Measurements from ENCODE around the gene PCDH15.

Gene PCDH15

DNA sequence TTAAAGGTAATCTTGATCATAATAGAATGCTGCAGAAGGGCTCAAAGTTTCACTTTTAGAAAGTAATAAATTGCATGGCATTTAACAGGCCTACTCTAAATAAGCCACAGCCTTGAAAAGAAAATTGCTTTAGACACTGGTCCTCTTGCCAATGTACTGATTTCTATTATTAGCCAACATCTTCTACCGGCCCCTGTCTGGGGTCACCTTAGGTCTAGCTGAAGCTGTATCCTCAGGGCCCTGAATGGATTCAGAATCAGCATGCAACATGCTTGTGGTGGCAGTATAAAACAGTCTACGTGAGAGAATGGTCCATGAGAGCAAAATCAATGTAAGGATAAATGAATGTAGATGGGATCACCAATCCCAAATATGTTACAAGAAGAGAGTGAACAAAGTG lies 541.9 kb downstream of the PCDH15 start:
- TF ChIP-seq, protein P1, sequence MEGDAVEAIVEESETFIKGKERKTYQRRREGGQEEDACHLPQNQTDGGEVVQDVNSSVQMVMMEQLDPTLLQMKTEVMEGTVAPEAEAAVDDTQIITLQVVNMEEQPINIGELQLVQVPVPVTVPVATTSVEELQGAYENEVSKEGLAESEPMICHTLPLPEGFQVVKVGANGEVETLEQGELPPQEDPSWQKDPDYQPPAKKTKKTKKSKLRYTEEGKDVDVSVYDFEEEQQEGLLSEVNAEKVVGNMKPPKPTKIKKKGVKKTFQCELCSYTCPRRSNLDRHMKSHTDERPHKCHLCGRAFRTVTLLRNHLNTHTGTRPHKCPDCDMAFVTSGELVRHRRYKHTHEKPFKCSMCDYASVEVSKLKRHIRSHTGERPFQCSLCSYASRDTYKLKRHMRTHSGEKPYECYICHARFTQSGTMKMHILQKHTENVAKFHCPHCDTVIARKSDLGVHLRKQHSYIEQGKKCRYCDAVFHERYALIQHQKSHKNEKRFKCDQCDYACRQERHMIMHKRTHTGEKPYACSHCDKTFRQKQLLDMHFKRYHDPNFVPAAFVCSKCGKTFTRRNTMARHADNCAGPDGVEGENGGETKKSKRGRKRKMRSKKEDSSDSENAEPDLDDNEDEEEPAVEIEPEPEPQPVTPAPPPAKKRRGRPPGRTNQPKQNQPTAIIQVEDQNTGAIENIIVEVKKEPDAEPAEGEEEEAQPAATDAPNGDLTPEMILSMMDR (IDR thresholded peaks at IDR 0.05; ENCODE audit: control insufficient read depth, extremely low read depth, insufficient read depth): no peak
- H3K4me3 ChIP-seq (ENCODE audit: low read depth, low read length): no peak overlapping the region
- no peak for DNase-seq (ENCODE audit: low read depth)

DNA sequence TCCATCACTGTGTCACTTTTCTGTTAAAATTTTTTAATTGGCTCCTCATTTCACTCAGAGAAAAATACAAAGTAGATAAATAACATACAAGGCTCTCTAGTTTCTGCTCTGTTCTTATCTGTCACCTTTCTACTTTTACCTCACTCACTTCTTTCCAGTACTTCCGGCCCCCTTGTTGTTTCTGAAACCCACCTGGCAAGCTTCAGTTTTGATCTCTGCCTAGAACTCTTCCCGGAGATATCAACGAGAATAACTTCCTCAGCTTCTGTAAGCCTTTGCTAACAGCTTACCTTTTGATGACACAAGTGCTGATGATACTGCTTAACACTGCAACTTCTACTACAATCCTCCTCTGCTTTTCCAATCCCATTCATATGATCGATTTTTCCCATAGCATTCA lies 566.2 kb downstream of the PCDH15 start:
- DNase-seq (ENCODE audit: low read depth): no peak
- TF ChIP-seq, protein P1 (IDR thresholded peaks at IDR 0.05; ENCODE audit: control insufficient read depth, extremely low read depth, insufficient read depth): no peak
- no peak overlapping the region for H3K4me3 ChIP-seq (ENCODE audit: low read depth, low read length)

DNA sequence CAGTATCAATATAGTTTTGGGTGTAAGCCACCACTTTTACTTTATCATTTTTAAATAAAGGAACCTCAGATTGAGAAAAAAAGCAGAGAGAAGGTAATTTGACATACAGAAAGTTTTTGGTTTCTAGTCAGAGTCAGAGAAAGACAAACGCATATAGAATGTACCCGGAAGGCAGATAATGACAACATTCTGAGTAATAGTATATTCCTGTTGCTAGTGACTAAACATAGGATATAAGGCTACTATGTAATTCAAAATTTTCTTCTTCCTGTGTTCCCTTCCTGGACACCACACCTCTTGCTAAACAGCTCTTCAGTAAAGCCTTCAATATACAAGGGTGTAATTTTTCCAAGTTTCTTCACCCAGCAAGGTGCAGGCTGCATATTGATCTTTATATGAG lies 597.6 kb downstream of the PCDH15 start:
- no peak for DNase-seq (ENCODE audit: low read depth)
- TF ChIP-seq, protein P1 (IDR thresholded peaks at IDR 0.05; ENCODE audit: control insufficient read depth, extremely low read depth, insufficient read depth): no peak
- no peak overlapping the region for H3K4me3 ChIP-seq (ENCODE audit: low read depth, low read length)

DNA sequence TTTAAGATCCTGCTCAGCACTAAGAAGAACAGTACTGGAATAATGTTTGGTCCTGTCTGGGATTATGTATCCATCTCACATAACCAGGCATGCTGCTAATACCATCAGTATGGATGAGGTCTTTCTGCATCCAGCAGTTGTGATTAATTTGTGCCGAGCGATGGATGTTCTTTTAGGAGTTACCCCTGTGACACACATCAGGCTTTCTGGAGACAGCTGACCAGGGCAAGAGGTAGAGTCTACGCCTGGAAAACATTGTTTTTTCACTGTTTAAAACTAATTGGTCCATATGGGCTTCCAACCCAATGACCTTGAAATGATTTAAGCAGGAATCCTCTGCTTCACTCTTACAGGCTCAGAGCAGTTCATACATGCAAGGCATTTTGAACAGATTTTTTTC lies 603.0 kb downstream of the PCDH15 start:
- no peak for DNase-seq (ENCODE audit: low read depth)
- TF ChIP-seq, protein P1 (IDR thresholded peaks at IDR 0.05; ENCODE audit: control insufficient read depth, extremely low read depth, insufficient read depth): no peak
- no peak overlapping the region for H3K4me3 ChIP-seq (ENCODE audit: low read depth, low read length)

DNA sequence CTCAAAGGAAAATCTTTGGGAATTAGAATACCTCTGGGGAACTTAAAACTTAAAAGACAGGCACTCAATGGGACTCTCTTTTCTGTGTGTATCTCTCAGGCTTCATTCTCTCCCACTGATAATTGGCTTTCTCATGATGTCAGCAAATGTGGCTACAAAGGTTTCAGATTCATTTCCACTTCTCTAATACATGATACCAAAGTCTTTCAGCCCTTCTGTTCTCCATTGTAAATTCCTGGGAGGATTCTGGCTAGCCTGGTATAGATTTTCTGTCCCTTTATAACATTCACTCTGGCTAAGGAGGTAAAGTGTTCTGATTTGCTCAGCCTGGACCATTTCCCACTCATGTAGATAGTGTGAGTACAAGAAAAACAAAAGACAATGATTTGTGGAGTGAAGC lies 606.2 kb downstream of the PCDH15 start:
- DNase-seq (ENCODE audit: low read depth): no peak
- H3K4me3 ChIP-seq (ENCODE audit: low read depth, low read length): no peak overlapping the region
- TF ChIP-seq, protein P1 (IDR thresholded peaks at IDR 0.05; ENCODE audit: control insufficient read depth, extremely low read depth, insufficient read depth): no peak

DNA sequence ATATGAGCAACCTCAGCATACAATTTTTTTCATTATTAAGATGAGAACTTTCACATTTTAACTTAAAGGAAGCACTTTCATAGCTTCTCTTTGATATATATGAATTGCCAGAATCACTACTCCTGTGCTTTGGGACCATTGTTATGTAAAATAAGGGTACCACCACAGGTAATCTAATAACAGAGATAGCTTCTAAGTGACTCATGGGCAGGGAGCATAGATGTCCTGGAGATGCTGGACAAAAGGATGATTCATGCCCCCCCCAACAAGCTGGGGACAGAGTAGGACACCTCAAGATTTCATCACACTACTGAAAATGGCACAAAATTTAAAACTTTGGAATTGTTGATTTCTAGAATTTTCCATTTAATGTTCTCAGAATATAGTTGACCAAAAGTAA lies 641.1 kb downstream of the PCDH15 start:
- DNase-seq (ENCODE audit: low read depth): no peak
- H3K4me3 ChIP-seq (ENCODE audit: low read depth, low read length): no peak overlapping the region
- TF ChIP-seq, protein P1 (IDR thresholded peaks at IDR 0.05; ENCODE audit: control insufficient read depth, extremely low read depth, insufficient read depth): no peak

DNA sequence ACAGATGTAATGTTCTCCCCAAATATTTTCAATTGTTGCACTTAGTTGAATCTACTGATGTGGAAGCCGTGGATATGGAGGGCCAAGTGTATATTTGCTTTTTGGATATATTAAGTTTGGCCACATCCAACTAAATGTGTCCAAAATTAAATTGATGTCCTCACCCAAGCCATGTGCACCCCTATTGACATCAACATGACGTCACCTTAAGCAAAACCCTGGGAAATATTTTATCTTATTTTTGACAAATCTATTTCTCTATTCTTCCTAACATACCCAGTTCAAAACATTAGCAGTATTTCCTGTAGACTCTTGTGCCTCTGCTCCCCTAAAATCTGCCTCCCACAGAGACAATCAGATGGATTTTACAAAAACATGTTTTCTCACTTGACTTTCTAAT lies 652.5 kb downstream of the PCDH15 start:
- H3K4me3 ChIP-seq (ENCODE audit: low read depth, low read length): no peak overlapping the region
- TF ChIP-seq, protein P1 (IDR thresholded peaks at IDR 0.05; ENCODE audit: control insufficient read depth, extremely low read depth, insufficient read depth): no peak

More for the DNA sequence above, 652.5 kb downstream of the PCDH15 start:
- DNase-seq (ENCODE audit: low read depth): no peak
